HepG2 (cell line): ENCODE data around the gene RASA2. TPM values are rescaled to one million over a fixed set of nuclear protein-coding genes. Genes with fewer than 3 reads are reported as not detected.
A peak's percentile ranks its signal among the peaks of the same experiment; 100 is the strongest.

Experiments used
- ATAC-seq: fragments of 200-7000 bp; cut with Tn5 transposase; 3 replicates; pipeline ENCODE4 v1.9.1; 2020; ENCODE audit warnings: mild to moderate bottlenecking, moderate library complexity
- BruUV-seq: library from RNA; stranded (reverse); fragments of 400-500 nt; replicated peaks from 2 replicates; lab custom pipeline; 2021; lab: Mats Ljungman, UMichigan
- CTCF ChIA-PET: fragments of 300-600 bp; formaldehyde crosslinking; extraction: SDS; loops from one replicate; lab custom pipeline; 2021; ENCODE audit warnings: low total read pairs, inconsistent platforms, low intra/inter-chr PET ratio; lab: Yijun Ruan, JAX
- POLR2A ChIA-PET: fragments of 350-600 bp; sonication (Branson Sonifier 250); formaldehyde crosslinking; loops from one replicate; lab custom pipeline; 2020; ENCODE audit warnings: antibody characterized with exemption, inconsistent platforms; lab: Yijun Ruan, JAX
- DNase-seq: peaks from one replicate; pipeline ENCODE4 v3.0.0-alpha.2; 2015; ENCODE audit warnings: low spot score
- FAIRE-seq: peaks from 3 replicates; lab custom pipeline; 2011; peaks lifted over from hg19 to GRCh38; lab: Jason Lieb, UNC
- H2AFZ ChIP-seq: one replicate; pipeline ENCODE4 v1.6.1; 2011; ENCODE audit warnings: low read length, inconsistent platforms
- H3K27ac ChIP-seq: fragments of 300-600 bp; 3 replicates; pipeline ENCODE4 v1.8.0; 2011; ENCODE audit warnings: mixed run types, mild to moderate bottlenecking, mixed read lengths, low read length, inconsistent platforms; ENCODE audit not compliant: insufficient read depth; ENCODE audit errors: extremely low read length
- H3K27me3 ChIP-seq, 2 experiments: fragments of 200-600 bp in 1 of 2; 2 replicates in 1 of 2; 3 replicates in 1 of 2; pipeline versions ENCODE4 v1.6.0 to v1.8.0; 2011; ENCODE audit warnings: low read length in 2 of 2, mild to moderate bottlenecking in 2 of 2, moderate library complexity in 2 of 2, inconsistent platforms in 1 of 2; ENCODE audit not compliant: insufficient read depth in 2 of 2, control insufficient read depth in 1 of 2
- H3K36me3 ChIP-seq, 2 experiments: fragments of 200-600 bp in 1 of 2; replicated peaks in 1 of 2; 2 replicates in 1 of 2; 3 replicates in 1 of 2; pipeline versions ENCODE4 v1.5.1 to v1.8.0; 2011; ENCODE audit warnings: low read length in 2 of 2, inconsistent platforms in 1 of 2; ENCODE audit not compliant: insufficient read depth in 2 of 2, control insufficient read depth in 1 of 2
- H3K4me1 ChIP-seq: 2 replicates; pipeline ENCODE4 v1.5.1; 2012; ENCODE audit warnings: low read length, inconsistent platforms; ENCODE audit not compliant: insufficient read depth
- H3K4me2 ChIP-seq: 2 replicates; pipeline ENCODE4 v1.6.0; 2011; ENCODE audit warnings: low read depth, low read length, inconsistent platforms
- H3K4me3 ChIP-seq, 3 experiments: fragments of 200-600 bp in 1 of 3; sonication (generic), shearing (Covaris generic) in 1 of 3; replicated peaks in 1 of 3; 2 replicates each; pipeline ENCODE4 v1.5.1; 2011 to 2016; ENCODE audit warnings: low read length in 3 of 3, inconsistent platforms in 2 of 3, low read depth in 2 of 3, mild to moderate bottlenecking in 2 of 3, control low read depth in 1 of 3, mixed read lengths in 1 of 3; ENCODE audit not compliant: insufficient read depth in 1 of 3
- H3K79me2 ChIP-seq: one replicate; pipeline ENCODE4 v1.6.1; 2011; ENCODE audit warnings: low read length, inconsistent platforms; ENCODE audit not compliant: insufficient read depth
- H3K9ac ChIP-seq: 2 replicates; pipeline ENCODE4 v1.6.0; 2011; ENCODE audit warnings: mild to moderate bottlenecking, low read depth, low read length, inconsistent platforms; ENCODE audit not compliant: insufficient read depth
- H3K9me3 ChIP-seq: 2 replicates; pipeline ENCODE4 v1.5.1; 2012; ENCODE audit warnings: mild to moderate bottlenecking, low read length
- H4K20me1 ChIP-seq: 2 replicates; pipeline ENCODE4 v1.6.0; 2011; ENCODE audit warnings: inconsistent platforms, mild to moderate bottlenecking, low read length, moderate library complexity; ENCODE audit not compliant: insufficient read depth
- ATF7-NPFF ChIP-seq: sonication (generic); formaldehyde crosslinking; IDR thresholded peaks from 2 replicates; pipeline ENCODE4 v1.8.1; 2023; ENCODE audit warnings: mild to moderate bottlenecking, low read depth, missing genetic modification reagents, moderate library complexity
- GABPB1 ChIP-seq: IDR thresholded peaks from 2 replicates; pipeline ENCODE4 v1.6.1; 2016; ENCODE audit warnings: mild to moderate bottlenecking, missing genetic modification reagents, moderate library complexity, missing compliant biosample characterization
- JDP2 ChIP-seq: sonication (generic); formaldehyde crosslinking; IDR thresholded peaks from 2 replicates; pipeline ENCODE4 v1.8.1; 2022; ENCODE audit warnings: missing genetic modification reagents, borderline replicate concordance
- KAT7 ChIP-seq: IDR thresholded peaks from 2 replicates; pipeline ENCODE4 v1.6.1; 2018; ENCODE audit warnings: borderline replicate concordance, missing compliant biosample characterization
- NRL ChIP-seq: sonication (generic); formaldehyde crosslinking; IDR thresholded peaks from 2 replicates; pipeline ENCODE4 v1.5.0; 2020; ENCODE audit warnings: missing genetic modification reagents, mild to moderate bottlenecking, moderate library complexity, borderline replicate concordance
- SNAI1 ChIP-seq: sonication (generic); formaldehyde crosslinking; IDR thresholded peaks from 2 replicates; pipeline ENCODE4 v1.5.0; 2020; ENCODE audit warnings: mild to moderate bottlenecking, missing genetic modification reagents, borderline replicate concordance
- SRF ChIP-seq: IDR thresholded peaks from 2 replicates; pipeline ENCODE4 v1.6.1; 2011; ENCODE audit warnings: mild to moderate bottlenecking, low read depth, low read length, moderate library complexity
- ZNF33A ChIP-seq: sonication (generic); formaldehyde crosslinking; IDR thresholded peaks from 2 replicates; pipeline ENCODE4 v1.5.1; 2020; ENCODE audit warnings: missing genetic modification reagents, mild to moderate bottlenecking, moderate library complexity, borderline replicate concordance
- WGBS: methylation state at CpG from one replicate; pipeline ENCODE4 v1.1.6; 2017; ENCODE audit warnings: low lambda C conversion rate; 5-methylcytosine and 5-hydroxymethylcytosine counted together
- in situ Hi-C: cut with HindIII; loops from 2 replicates; pipeline ENCODE4 v1.10.0; 2017; ENCODE audit warnings: low pct_unique_long_range_greater_than_20kb; ENCODE audit not compliant: extremely low pct_ligation_motif_present
- intact Hi-C: fragments of 100-400 bp; cut with micrococcal nuclease; formaldehyde crosslinking; loops from one replicate; pipeline ENCODE4 v1.10.0; 2022; ENCODE audit not compliant: unreplicated experiment
- polyA plus RNA-seq, 8 experiments: library from polyadenylated mRNA; depleted of rRNA in 3 of 8; stranded (reverse) in 7 of 8; unstranded in 1 of 8; fragments of >200 nt; fragmentation: Illumina TruSeq in 4 of 8; extraction: Trizol in 4 of 8; gene quantifications; 2 replicates each; pipeline versions ENCODE4 v1.2.1 to v1.2.3, GENCODE V29; 2011 to 2016; ENCODE audit warnings: low read depth in 4 of 8, missing spikeins in 1 of 8, mixed read lengths in 1 of 8; ENCODE audit not compliant: insufficient read depth in 1 of 8
- total RNA-seq, 5 experiments: library from RNA; depleted of rRNA; stranded (reverse); fragments of >200 nt; fragmentation: Illumina TruSeq; extraction: Trizol; gene quantifications; 2 replicates each; pipeline ENCODE4 v1.2.3, GENCODE V29; 2016; ENCODE audit warnings: low read depth in 1 of 5
- TF ChIP-seq, protein P1 (sequence below): IDR thresholded peaks from 2 replicates; pipeline ENCODE4 v1.6.1; 2012; ENCODE audit warnings: inconsistent platforms
- TF ChIP-seq, protein P2 (sequence below), 2 experiments: sonication (generic) in 1 of 2; formaldehyde crosslinking in 1 of 2; IDR thresholded peaks; 2 replicates each; pipeline versions ENCODE4 v1.4.0 to v1.6.1; 2018 to 2020; ENCODE audit warnings: missing genetic modification reagents in 2 of 2, borderline replicate concordance in 1 of 2, low read depth in 1 of 2, mild to moderate bottlenecking in 1 of 2, missing biosample characterization in 1 of 2

RASA2 gene
- total and polyA plus RNA-seq, 2 of the 13 experiments (the other 11 are each of a cell fraction or from before 2014, with no cell fraction given) = 5.4 to 8.5 TPM

DNA sequence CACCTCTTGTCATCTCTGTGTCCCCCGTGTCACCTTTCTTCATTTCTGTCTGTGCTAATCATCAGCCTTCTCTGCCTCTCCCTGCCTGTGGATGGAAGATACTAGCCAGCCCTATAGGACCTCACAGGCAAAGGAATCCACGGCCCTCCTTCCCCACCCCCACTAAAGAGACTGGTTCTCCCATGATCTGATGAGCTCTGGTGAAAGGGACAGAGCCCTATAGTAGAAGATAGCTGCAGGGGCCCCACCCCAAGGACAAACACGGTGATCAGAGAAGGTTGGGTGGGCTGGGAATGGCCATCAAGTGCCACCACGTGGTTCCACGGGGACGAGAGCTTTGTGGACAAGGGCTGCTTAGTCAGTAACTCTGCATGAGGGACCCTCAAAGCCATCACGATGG lies 27.8 kb upstream of the RASA2 start:
- peaks cover 2% of the 10 kb centered on the region for H3K9me3 ChIP-seq
- ChIA-PET CTCF (interaction anchor here (1.5 to 5.1 kb wide), 2 partner anchors 102 to 104 kb away, joined by 5 to 42 read pairs; no protein-coding TSS in a partner anchor), POLR2A (interaction anchor here (1.2 kb wide), 1 partner anchor 147 kb away, joined by 3 read pairs; no protein-coding TSS in a partner anchor)
- H2AFZ ChIP-seq = no peak overlapping the region
- no peaks in the 10 kb centered on the region for H3K79me2 ChIP-seq
- H3K4me1 ChIP-seq = peaks cover 85% of the 10 kb centered on the region
- FAIRE-seq (no peak), DNase-seq (no peak), ATAC-seq (no peak)
- H3K4me2 ChIP-seq = peak overlapping the region; percentile 40
- TF ChIP-seq, protein P1, sequence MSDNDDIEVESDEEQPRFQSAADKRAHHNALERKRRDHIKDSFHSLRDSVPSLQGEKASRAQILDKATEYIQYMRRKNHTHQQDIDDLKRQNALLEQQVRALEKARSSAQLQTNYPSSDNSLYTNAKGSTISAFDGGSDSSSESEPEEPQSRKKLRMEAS = 0 out of 2 replicates have a peak, but pooled peaks have one; percentile 16
- TF ChIP-seq ATF7-NPFF (CRISPR knock-in tag) = no peak
- intact Hi-C loops = loop anchor here (5.0 kb wide), 1 partner anchor 222 kb away; no protein-coding TSS in a partner anchor
- H3K4me3 ChIP-seq = no peak overlapping the region
- H3K9ac ChIP-seq = no peak overlapping the region
- H3K27me3 ChIP-seq = no peaks in the 10 kb centered on the region
- in situ Hi-C loops = loop anchor here (5.0 kb wide), 1 partner anchor 152 kb away; no protein-coding TSS in a partner anchor
- no peaks in the 10 kb centered on the region for H4K20me1 ChIP-seq
- H3K36me3 ChIP-seq = no peaks in the 10 kb centered on the region
- no TSS peak for BruUV-seq
- H3K27ac ChIP-seq = no peak overlapping the region
- WGBS = 14% methylated on average over 3 of the region's 7 CpGs

DNA sequence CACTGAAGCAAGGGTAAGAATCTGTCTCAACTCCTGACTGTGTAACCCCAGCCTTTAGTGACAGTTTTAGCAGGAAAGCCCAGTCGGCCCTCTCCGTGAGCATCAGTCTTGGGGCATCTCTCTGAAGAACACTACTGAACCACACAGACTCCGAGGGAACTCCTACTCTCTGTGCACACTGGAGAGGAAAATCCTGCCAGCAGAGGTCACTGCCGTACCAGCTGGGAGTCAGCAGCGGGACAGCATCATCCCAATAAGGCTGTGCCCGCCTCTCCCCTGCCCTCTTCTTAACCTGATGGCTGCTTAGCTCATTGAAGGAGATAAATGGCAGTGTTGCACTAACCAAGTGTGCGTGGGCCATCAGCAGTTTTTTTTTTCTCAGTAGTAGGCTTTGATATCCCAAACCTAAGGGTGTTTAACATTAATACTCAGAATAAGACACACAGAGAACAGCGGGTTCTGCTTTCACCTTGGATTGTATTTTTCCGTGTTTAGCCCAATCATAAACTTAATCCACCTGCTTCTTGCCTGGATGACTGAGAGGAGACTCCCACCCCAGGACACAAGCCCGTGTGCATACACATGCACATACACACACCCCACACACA lies 26.6 kb upstream of the RASA2 start:
- peak; percentile 37 for FAIRE-seq
- peaks cover 77% of the 10 kb centered on the region for H3K4me1 ChIP-seq
- no peak overlapping the region for H3K9ac ChIP-seq
- peak; percentile 92 for ATAC-seq
- WGBS = 16% methylated on average over 9 of the region's 10 CpGs
- POLR2A ChIA-PET = interaction anchor here (1.1 to 1.3 kb wide), 3 partner anchors 99 to 152 kb away, joined by 3 to 5 read pairs (median 4); no protein-coding TSS in a partner anchor
- H3K27ac ChIP-seq = no peak overlapping the region
- peaks cover 9% of the 10 kb centered on the region for H3K9me3 ChIP-seq
- CTCF ChIA-PET = interaction anchor here (0.7 to 5.1 kb wide), 5 partner anchors 11 to 185 kb away, joined by 3 to 42 read pairs (median 5); no protein-coding TSS in a partner anchor
- no peaks in the 10 kb centered on the region for H3K36me3 ChIP-seq
- in situ Hi-C loops = loop anchor here (5.0 kb wide), 1 partner anchor 97 kb away; no protein-coding TSS in a partner anchor
- intact Hi-C loops = loop anchor here (1.0 to 10.0 kb wide), 2 partner anchors 101 to 185 kb away; no protein-coding TSS in a partner anchor
- H2AFZ ChIP-seq = no peak overlapping the region
- H3K79me2 ChIP-seq = no peaks in the 10 kb centered on the region
- no peak overlapping the region for H3K4me2 ChIP-seq
- BruUV-seq = no TSS peak
- H3K27me3 ChIP-seq = no peaks in the 10 kb centered on the region
- DNase-seq = peak; percentile 75
- no peaks in the 10 kb centered on the region for H4K20me1 ChIP-seq
- no peak overlapping the region for H3K4me3 ChIP-seq
- TF ChIP-seq SRF (0 out of 2 replicates have a peak, but pooled peaks have one; percentile 53), NRL (CRISPR knock-in tag) (no peak), ZNF33A (CRISPR knock-in tag) (no peak), KAT7 (no peak), JDP2 (CRISPR knock-in tag) (no peak), SNAI1 (no peak), GABPB1 (CRISPR knock-in tag) (no peak)
- TF ChIP-seq, protein P2, sequence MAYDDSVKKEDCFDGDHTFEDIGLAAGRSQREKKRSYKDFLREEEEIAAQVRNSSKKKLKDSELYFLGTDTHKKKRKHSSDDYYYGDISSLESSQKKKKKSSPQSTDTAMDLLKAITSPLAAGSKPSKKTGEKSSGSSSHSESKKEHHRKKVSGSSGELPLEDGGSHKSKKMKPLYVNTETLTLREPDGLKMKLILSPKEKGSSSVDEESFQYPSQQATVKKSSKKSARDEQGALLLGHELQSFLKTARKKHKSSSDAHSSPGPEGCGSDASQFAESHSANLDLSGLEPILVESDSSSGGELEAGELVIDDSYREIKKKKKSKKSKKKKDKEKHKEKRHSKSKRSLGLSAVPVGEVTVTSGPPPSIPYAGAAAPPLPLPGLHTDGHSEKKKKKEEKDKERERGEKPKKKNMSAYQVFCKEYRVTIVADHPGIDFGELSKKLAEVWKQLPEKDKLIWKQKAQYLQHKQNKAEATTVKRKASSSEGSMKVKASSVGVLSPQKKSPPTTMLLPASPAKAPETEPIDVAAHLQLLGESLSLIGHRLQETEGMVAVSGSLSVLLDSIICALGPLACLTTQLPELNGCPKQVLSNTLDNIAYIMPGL (CRISPR knock-in tag; IDR thresholded peaks at IDR 0.05; ENCODE audit: borderline replicate concordance in 1 of 2, low read depth in 1 of 2) = peak in 1 of 2 experiments; percentile 39; a peak in 2 of 4 replicates
